HFFc6 (cell line): ENCODE data around the gene TRIB2. TPM values are rescaled to one million over a fixed set of nuclear protein-coding genes. Genes with fewer than 3 reads are reported as not detected.

Experiments used
- DNase-seq: peaks from one replicate; pipeline ENCODE4 v3.0.0-alpha.2; 2018
- H3K27ac Mint-ChIP-seq: 2 replicates; pipeline ENCODE4 v1.8.0; 2020; ENCODE audit warnings: mild to moderate bottlenecking, mixed read lengths
- H3K27me3 Mint-ChIP-seq: 2 replicates; pipeline ENCODE4 v1.8.0; 2021; ENCODE audit warnings: mild to moderate bottlenecking, moderate library complexity, mixed read lengths; ENCODE audit not compliant: insufficient read depth
- H3K36me3 Mint-ChIP-seq: 2 replicates; pipeline ENCODE4 v1.8.0; 2021; ENCODE audit warnings: low read depth, mixed read lengths
- H3K4me1 Mint-ChIP-seq: 2 replicates; pipeline ENCODE4 v1.8.0; 2020; ENCODE audit warnings: low read depth, mixed read lengths
- H3K4me3 Mint-ChIP-seq: 2 replicates; pipeline ENCODE4 v1.8.0; 2020; ENCODE audit warnings: mild to moderate bottlenecking, moderate library complexity, mixed read lengths
- H3K9me3 Mint-ChIP-seq: 2 replicates; pipeline ENCODE4 v1.8.0; 2020; ENCODE audit warnings: mild to moderate bottlenecking, mixed read lengths
- total RNA-seq, 6 experiments: library from RNA; stranded (reverse); fragmentation: NEBNext Ultra II Directional; extraction: Animal tissue kit (Norgen Biotek cat#: 25700); gene quantifications; 2 replicates in 1 of 6; 3 replicates in 5 of 6; pipeline ENCODE4 v1.2.3, GENCODE V29; 2021
- TF ChIP-seq, protein P1 (sequence below): fragments of 200-600 bp; sonication (generic); IDR thresholded peaks from 2 replicates; pipeline ENCODE4 v1.5.0; 2021; ENCODE audit warnings: antibody characterized with exemption, mild to moderate bottlenecking

The TRIB2 gene
- total RNA-seq, 6 experiments from 2014 or later = 13.6 to 22.9 (median 16.8) TPM

DNA sequence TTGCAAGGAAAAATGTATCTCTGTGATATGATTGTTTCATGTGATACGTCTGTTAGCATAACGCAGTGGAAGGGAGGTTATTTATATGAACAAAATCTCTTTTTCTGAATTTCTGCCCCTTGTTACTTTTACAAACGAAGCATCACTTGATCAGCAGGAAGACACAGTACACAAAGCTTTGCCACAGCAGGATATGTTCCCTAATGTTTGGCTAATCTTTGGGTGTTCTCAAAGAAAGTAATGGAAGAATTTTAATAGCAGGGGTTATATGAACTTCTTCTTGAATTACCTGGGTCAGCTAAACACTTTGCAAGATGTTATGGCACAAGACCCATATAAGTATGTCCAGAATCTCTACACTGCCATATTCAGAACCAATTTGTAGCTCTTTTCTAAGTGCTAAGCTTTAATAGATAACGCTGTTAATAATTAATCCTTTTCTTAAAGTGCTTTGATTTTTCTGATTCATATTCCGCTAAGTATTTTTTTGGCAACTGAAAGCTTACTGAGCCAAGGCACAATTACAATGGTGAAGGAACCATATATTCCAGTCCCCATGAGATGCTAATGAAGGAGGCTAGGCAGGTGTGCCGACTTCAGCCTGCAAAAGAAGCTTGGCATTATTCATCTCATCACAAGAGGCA is 33.2 kb upstream of the TRIB2 start:
- H3K4me3 Mint-ChIP-seq = no peak overlapping the region
- H3K9me3 Mint-ChIP-seq = no peaks in the 10 kb centered on the region
- no peak overlapping the region for H3K27ac Mint-ChIP-seq
- peaks cover 23% of the 10 kb centered on the region for H3K4me1 Mint-ChIP-seq
- H3K36me3 Mint-ChIP-seq = no peaks in the 10 kb centered on the region
- peaks cover 9% of the 10 kb centered on the region for H3K27me3 Mint-ChIP-seq
- DNase-seq = no peak
- TF ChIP-seq, protein P1, sequence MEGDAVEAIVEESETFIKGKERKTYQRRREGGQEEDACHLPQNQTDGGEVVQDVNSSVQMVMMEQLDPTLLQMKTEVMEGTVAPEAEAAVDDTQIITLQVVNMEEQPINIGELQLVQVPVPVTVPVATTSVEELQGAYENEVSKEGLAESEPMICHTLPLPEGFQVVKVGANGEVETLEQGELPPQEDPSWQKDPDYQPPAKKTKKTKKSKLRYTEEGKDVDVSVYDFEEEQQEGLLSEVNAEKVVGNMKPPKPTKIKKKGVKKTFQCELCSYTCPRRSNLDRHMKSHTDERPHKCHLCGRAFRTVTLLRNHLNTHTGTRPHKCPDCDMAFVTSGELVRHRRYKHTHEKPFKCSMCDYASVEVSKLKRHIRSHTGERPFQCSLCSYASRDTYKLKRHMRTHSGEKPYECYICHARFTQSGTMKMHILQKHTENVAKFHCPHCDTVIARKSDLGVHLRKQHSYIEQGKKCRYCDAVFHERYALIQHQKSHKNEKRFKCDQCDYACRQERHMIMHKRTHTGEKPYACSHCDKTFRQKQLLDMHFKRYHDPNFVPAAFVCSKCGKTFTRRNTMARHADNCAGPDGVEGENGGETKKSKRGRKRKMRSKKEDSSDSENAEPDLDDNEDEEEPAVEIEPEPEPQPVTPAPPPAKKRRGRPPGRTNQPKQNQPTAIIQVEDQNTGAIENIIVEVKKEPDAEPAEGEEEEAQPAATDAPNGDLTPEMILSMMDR = no peak

DNA sequence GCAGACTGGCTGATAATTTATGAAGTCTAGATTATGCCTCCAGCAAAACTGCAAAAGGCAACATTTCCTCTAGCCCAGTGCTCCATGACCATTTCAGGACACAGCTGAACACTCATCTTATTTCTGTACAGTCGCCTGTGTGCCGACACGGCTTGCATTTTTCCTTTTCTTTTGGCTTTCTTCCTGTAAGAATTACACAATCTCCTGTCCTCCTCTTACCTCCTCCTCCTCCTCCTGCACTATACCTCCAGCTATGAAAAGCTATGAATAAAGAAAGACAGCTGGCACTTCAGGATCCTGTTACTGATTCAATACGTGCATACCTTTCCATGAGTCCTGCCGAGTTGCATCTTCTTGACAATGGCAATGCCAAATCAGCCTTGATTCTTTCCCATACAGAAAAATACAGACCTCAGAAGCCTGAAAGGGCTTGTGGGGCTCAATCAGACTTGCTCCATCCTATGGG is 32.2 kb upstream of the TRIB2 start:
- DNase-seq = peak; percentile 36
- Mint-ChIP-seq H3K4me1 (peaks cover 23% of the 10 kb centered on the region), H3K27me3 (peaks cover 5% of the 10 kb centered on the region), H3K36me3 (no peaks in the 10 kb centered on the region), H3K9me3 (no peaks in the 10 kb centered on the region), H3K27ac (no peak overlapping the region), H3K4me3 (peak overlapping the region; percentile 70)
- TF ChIP-seq, protein P1 = no peak

DNA sequence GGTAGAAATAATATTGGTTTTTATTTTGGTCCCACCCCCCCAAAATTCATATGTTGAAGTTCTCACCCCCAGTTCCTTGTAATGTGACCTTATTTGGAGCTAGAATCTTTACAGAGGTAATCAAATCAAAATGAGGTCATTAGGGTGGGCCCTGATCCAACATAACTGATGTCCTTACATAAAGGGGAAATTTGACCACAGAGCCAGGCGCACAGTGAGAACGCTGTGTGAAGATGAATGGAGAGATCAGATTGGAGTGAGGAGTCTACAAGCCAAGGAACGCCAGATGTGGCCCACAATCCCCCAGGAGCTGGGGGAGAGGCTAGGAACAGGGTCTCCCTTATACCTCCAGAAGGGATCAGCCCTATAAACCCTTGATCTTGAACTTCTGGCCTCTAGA is 31.6 kb upstream of the TRIB2 start:
- no peak for DNase-seq
- H3K4me1 Mint-ChIP-seq = peaks cover 23% of the 10 kb centered on the region

DNA sequence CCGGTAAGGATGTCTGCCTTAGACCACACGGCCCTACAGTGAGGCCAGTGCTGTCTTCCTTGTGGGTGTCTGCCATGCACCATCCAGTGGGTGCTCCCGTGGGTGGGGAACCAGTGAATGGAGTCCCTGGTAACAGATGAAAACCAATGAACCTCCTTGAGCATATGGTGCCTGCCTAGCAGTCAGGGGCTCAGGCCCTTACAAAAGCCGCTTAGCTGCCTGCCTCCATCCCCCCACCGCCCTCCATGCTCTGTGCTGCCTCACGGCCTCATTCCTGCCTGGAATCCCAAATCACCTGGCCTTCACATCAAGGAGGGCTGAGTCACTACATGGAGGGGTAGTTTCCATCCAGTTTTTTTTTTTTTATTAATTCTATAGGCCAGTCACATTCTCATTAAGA is 30.8 kb upstream of the TRIB2 start:
- Mint-ChIP-seq H3K27me3 (peaks cover 4% of the 10 kb centered on the region), H3K9me3 (peaks cover 7% of the 10 kb centered on the region), H3K4me1 (peaks cover 23% of the 10 kb centered on the region), H3K27ac (no peak overlapping the region), H3K4me3 (no peak overlapping the region), H3K36me3 (peaks cover 6% of the 10 kb centered on the region)
- TF ChIP-seq, protein P1 = no peak
- no peak for DNase-seq

More for the DNA sequence above, 31.6 kb upstream of the TRIB2 start:
- Mint-ChIP-seq H3K27me3 (peaks cover 4% of the 10 kb centered on the region), H3K27ac (no peak overlapping the region), H3K36me3 (peaks cover 5% of the 10 kb centered on the region), H3K4me3 (no peak overlapping the region), H3K9me3 (peaks cover 6% of the 10 kb centered on the region)
- TF ChIP-seq, protein P1 = no peak

DNA sequence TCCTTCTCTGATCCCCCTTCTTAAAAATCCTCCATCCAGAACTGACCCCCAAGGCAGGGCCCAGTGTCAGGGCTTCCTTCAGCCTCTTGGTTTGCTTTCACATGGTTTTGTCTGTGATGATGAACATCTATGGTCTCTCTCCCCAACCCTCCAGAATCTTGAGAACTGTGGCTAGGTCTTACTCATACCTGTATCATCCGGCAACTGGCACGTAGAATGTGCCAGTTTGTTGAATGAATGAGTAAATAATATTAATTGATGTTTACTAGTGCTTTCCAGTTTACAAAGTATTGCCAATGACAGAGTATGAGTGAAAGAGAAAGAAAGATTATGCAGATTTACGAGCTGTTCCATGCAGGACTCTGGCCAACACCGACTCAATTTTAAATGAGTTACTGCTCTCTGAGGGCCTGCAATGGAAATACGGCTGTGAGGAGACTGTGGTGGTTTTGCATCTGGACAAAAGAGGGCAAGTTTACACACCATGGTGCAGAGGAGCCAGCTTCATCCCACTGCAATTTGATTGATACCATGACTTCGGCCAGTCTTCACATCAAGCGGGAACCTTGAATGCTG is 29.9 kb upstream of the TRIB2 start:
- DNase-seq = no peak
- H3K4me3 Mint-ChIP-seq = no peak overlapping the region

More for the DNA sequence above, 29.9 kb upstream of the TRIB2 start:
- Mint-ChIP-seq H3K9me3 (peaks cover 10% of the 10 kb centered on the region), H3K4me1 (peaks cover 23% of the 10 kb centered on the region), H3K27me3 (peaks cover 4% of the 10 kb centered on the region), H3K36me3 (peaks cover 6% of the 10 kb centered on the region), H3K27ac (no peak overlapping the region; the same call in 1 of the 2 replicates)
- TF ChIP-seq, protein P1 = no peak
